HepG2 (cell line): ENCODE results near the gene ZC3H8. TPM values are rescaled to one million over a fixed set of nuclear protein-coding genes. Genes with fewer than 3 reads are reported as not detected.

Experiments
- GATAD2A ChIP-seq: IDR thresholded peaks from 2 replicates; pipeline ENCODE4 v1.6.1; 2016
- HNF4A ChIP-seq: sonication (generic); formaldehyde crosslinking; IDR thresholded peaks from 2 replicates; pipeline ENCODE4 v1.4.0; 2020; ENCODE audit warnings: missing genetic modification reagents
- ISX ChIP-seq: sonication (generic); formaldehyde crosslinking; conservative IDR thresholded peaks from 2 replicates; pipeline ENCODE4 v1.5.0; 2020; ENCODE audit warnings: missing genetic modification reagents
- KDM6A ChIP-seq: IDR thresholded peaks from 2 replicates; pipeline ENCODE4 v1.6.1; 2016; ENCODE audit warnings: low read depth
- TCF12 ChIP-seq, 2 experiments: fragments of 450-650 bp in 1 of 2; sonication (generic) in 1 of 2; formaldehyde crosslinking in 1 of 2; IDR thresholded peaks; 2 replicates each; pipeline versions ENCODE4 v1.6.1 to v1.8.0; 2017 to 2022; ENCODE audit warnings: antibody characterized with exemption in 1 of 2, mild to moderate bottlenecking in 1 of 2, missing genetic modification reagents in 1 of 2, moderate library complexity in 1 of 2
- TMF1 ChIP-seq: sonication (generic); formaldehyde crosslinking; IDR thresholded peaks from 2 replicates; pipeline ENCODE4 v1.8.1; 2022; ENCODE audit warnings: low read depth, missing genetic modification reagents
- ZBTB38 ChIP-seq: sonication (generic); formaldehyde crosslinking; IDR thresholded peaks from 2 replicates; pipeline ENCODE4 v1.5.1; 2020; ENCODE audit warnings: mild to moderate bottlenecking, missing genetic modification reagents
- ZNF180 ChIP-seq: sonication (generic); formaldehyde crosslinking; IDR thresholded peaks from 2 replicates; pipeline ENCODE4 v1.4.0; 2020; ENCODE audit warnings: low read depth, missing genetic modification reagents, borderline replicate concordance
- ZNF274 ChIP-seq: sonication (generic); formaldehyde crosslinking; IDR thresholded peaks from 2 replicates; pipeline ENCODE4 v1.5.1; 2020; ENCODE audit warnings: mild to moderate bottlenecking, missing genetic modification reagents
- ZNF317 ChIP-seq: sonication (generic); formaldehyde crosslinking; IDR thresholded peaks from 2 replicates; pipeline ENCODE4 v1.5.0; 2020; ENCODE audit warnings: mild to moderate bottlenecking, missing genetic modification reagents
- ZNF335 ChIP-seq: sonication (generic); formaldehyde crosslinking; IDR thresholded peaks from 2 replicates; pipeline ENCODE4 v1.4.0; 2020; ENCODE audit warnings: missing genetic modification reagents
- ZNF543 ChIP-seq: sonication (generic); formaldehyde crosslinking; IDR thresholded peaks from 2 replicates; pipeline ENCODE4 v1.4.0; 2020; ENCODE audit warnings: mild to moderate bottlenecking, missing genetic modification reagents
- ZNF672 ChIP-seq: sonication (generic); formaldehyde crosslinking; IDR thresholded peaks from 2 replicates; pipeline ENCODE4 v1.8.1; 2022; ENCODE audit warnings: missing genetic modification reagents
- ZNF674 ChIP-seq: sonication (generic); formaldehyde crosslinking; IDR thresholded peaks from 2 replicates; pipeline ENCODE4 v1.5.0; 2020; ENCODE audit warnings: low read depth, mild to moderate bottlenecking, missing genetic modification reagents
- ZNF7 ChIP-seq: IDR thresholded peaks from 2 replicates; pipeline ENCODE4 v1.6.1; 2016; ENCODE audit warnings: missing biosample characterization, missing genetic modification reagents
- ZNF83 ChIP-seq: sonication (generic); formaldehyde crosslinking; IDR thresholded peaks from 2 replicates; pipeline ENCODE4 v1.4.0; 2020; ENCODE audit warnings: missing genetic modification reagents, mild to moderate bottlenecking, borderline replicate concordance
- polyA plus RNA-seq, 8 experiments: library from polyadenylated mRNA; depleted of rRNA in 3 of 8; stranded (reverse) in 7 of 8; unstranded in 1 of 8; fragments of >200 nt; fragmentation: Illumina TruSeq in 4 of 8; extraction: Trizol in 4 of 8; gene quantifications; 2 replicates each; pipeline versions ENCODE4 v1.2.1 to v1.2.3, GENCODE V29; 2011 to 2016; ENCODE audit warnings: low read depth in 4 of 8, missing spikeins in 1 of 8, mixed read lengths in 1 of 8; ENCODE audit not compliant: insufficient read depth in 1 of 8
- total RNA-seq, 5 experiments: library from RNA; depleted of rRNA; stranded (reverse); fragments of >200 nt; fragmentation: Illumina TruSeq; extraction: Trizol; gene quantifications; 2 replicates each; pipeline ENCODE4 v1.2.3, GENCODE V29; 2016; ENCODE audit warnings: low read depth in 1 of 5
- TF ChIP-seq, protein P1 (sequence below): IDR thresholded peaks from 2 replicates; pipeline ENCODE4 v1.6.1; 2016; ENCODE audit warnings: low read depth
- TF ChIP-seq, protein P2 (sequence below): IDR thresholded peaks from 2 replicates; pipeline ENCODE4 v1.6.1; 2016; ENCODE audit warnings: missing compliant biosample characterization, missing genetic modification reagents, borderline replicate concordance
- TF ChIP-seq, protein P3 (sequence below): sonication (generic); formaldehyde crosslinking; IDR thresholded peaks from 2 replicates; pipeline ENCODE4 v1.5.0; 2020; ENCODE audit warnings: mild to moderate bottlenecking, missing genetic modification reagents
- TF ChIP-seq, protein P4 (sequence below): IDR thresholded peaks from 2 replicates; pipeline ENCODE4 v1.6.1; 2018; ENCODE audit warnings: missing genetic modification reagents
- TF ChIP-seq, protein P5 (sequence below): sonication (generic); formaldehyde crosslinking; IDR thresholded peaks from 2 replicates; pipeline ENCODE4 v1.9.0; 2021; ENCODE audit warnings: missing genetic modification reagents, borderline replicate concordance
- TF ChIP-seq, protein P6 (sequence below): sonication (generic); formaldehyde crosslinking; IDR thresholded peaks from 2 replicates; pipeline ENCODE4 v1.8.0; 2023; ENCODE audit warnings: mild to moderate bottlenecking, missing genetic modification reagents

Gene ZC3H8
- total and polyA plus RNA-seq, 2 of the 13 experiments (the other 11 are each of a cell fraction or from before 2014, with no cell fraction given), result 4.5 to 17.0 TPM

DNA sequence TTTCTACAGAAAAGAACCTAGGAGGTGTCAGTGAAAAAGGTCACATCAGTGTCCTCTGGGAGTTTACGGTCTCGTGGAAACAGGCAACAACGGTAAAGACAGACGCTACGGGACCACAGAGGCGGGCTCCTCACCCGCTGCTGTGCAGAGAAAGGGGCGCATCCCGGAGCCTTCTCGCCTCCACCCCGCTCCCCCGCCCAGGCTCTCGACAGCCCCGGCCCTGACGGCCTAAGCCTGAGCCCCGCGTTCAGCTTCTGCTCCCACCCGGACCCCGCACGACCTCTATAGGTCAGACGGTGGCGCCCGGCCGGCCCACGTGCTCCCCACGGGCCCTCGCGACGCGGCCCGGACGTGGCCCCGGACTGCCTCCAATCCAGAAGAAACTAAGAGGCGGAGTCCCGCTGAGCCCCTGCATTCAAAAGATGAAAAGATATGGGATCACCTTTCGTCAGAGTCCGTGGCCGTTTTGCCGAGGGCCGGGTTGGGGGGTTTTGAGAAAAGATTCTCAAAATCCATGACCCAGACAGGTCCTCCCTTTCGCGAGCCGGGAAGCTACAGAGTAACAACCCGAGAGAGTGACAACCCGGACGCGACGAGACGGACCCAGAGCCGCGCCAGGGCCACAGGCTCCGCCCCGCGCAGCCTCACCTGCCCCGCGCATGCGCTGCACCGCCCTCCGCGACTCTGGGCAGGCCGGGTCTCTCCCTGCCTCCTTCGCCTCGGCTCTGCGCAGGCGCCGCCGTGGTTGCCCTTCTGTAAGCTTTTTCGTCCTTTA, at the start of gene ZC3H8 (continued):
- TF ChIP-seq, protein P1, sequence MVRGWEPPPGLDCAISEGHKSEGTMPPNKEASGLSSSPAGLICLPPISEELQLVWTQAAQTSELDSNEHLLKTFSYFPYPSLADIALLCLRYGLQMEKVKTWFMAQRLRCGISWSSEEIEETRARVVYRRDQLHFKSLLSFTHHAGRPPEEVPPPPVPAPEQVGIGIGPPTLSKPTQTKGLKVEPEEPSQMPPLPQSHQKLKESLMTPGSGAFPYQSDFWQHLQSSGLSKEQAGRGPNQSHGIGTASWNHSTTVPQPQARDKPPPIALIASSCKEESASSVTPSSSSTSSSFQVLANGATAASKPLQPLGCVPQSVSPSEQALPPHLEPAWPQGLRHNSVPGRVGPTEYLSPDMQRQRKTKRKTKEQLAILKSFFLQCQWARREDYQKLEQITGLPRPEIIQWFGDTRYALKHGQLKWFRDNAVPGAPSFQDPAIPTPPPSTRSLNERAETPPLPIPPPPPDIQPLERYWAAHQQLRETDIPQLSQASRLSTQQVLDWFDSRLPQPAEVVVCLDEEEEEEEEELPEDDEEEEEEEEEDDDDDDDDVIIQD (CRISPR knock-in tag), result peak; percentile 16; the same call in 1 of the 2 replicates
- TF ChIP-seq ZNF674 (CRISPR knock-in tag), result peak; percentile 62; the same call in 1 of the 2 replicates
- no peak for TF ChIP-seq KDM6A (CRISPR knock-in tag)
- TF ChIP-seq, protein P2, sequence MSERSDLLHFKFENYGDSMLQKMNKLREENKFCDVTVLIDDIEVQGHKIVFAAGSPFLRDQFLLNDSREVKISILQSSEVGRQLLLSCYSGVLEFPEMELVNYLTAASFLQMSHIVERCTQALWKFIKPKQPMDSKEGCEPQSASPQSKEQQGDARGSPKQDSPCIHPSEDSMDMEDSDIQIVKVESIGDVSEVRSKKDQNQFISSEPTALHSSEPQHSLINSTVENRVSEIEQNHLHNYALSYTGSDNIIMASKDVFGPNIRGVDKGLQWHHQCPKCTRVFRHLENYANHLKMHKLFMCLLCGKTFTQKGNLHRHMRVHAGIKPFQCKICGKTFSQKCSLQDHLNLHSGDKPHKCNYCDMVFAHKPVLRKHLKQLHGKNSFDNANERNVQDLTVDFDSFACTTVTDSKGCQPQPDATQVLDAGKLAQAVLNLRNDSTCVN (CRISPR knock-in tag), result peak; percentile 78
- TF ChIP-seq, protein P3, sequence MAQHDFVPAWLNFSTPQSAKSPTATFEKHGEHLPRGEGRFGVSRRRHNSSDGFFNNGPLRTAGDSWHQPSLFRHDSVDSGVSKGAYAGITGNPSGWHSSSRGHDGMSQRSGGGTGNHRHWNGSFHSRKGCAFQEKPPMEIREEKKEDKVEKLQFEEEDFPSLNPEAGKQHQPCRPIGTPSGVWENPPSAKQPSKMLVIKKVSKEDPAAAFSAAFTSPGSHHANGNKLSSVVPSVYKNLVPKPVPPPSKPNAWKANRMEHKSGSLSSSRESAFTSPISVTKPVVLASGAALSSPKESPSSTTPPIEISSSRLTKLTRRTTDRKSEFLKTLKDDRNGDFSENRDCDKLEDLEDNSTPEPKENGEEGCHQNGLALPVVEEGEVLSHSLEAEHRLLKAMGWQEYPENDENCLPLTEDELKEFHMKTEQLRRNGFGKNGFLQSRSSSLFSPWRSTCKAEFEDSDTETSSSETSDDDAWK, result no peak
- TF ChIP-seq, protein P4, sequence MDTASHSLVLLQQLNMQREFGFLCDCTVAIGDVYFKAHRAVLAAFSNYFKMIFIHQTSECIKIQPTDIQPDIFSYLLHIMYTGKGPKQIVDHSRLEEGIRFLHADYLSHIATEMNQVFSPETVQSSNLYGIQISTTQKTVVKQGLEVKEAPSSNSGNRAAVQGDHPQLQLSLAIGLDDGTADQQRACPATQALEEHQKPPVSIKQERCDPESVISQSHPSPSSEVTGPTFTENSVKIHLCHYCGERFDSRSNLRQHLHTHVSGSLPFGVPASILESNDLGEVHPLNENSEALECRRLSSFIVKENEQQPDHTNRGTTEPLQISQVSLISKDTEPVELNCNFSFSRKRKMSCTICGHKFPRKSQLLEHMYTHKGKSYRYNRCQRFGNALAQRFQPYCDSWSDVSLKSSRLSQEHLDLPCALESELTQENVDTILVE (CRISPR knock-in tag), result peak; percentile 63; the same call in 1 of the 2 replicates
- TF ChIP-seq ISX (CRISPR knock-in tag), result 0 out of 2 replicates have a peak, but pooled peaks have one; percentile 47
- TF ChIP-seq TCF12 (IDR thresholded peaks at IDR 0.05), result no peak
- TF ChIP-seq TCF12 (CRISPR knock-in tag; IDR thresholded peaks at IDR 0.05), result 0 out of 2 replicates have a peak, but pooled peaks have one; percentile 68
- TF ChIP-seq, protein P5, sequence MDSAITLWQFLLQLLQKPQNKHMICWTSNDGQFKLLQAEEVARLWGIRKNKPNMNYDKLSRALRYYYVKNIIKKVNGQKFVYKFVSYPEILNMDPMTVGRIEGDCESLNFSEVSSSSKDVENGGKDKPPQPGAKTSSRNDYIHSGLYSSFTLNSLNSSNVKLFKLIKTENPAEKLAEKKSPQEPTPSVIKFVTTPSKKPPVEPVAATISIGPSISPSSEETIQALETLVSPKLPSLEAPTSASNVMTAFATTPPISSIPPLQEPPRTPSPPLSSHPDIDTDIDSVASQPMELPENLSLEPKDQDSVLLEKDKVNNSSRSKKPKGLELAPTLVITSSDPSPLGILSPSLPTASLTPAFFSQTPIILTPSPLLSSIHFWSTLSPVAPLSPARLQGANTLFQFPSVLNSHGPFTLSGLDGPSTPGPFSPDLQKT (CRISPR knock-in tag), result peak; percentile 77; the same call in 1 of the 2 replicates
- no peak for TF ChIP-seq ZNF180
- peak; percentile 79 for TF ChIP-seq GATAD2A (CRISPR knock-in tag)
- TF ChIP-seq ZNF335 (CRISPR knock-in tag), result no peak
- peak; percentile 88 for TF ChIP-seq ZBTB38 (CRISPR knock-in tag)
- TF ChIP-seq ZNF672 (CRISPR knock-in tag), result no peak
- TF ChIP-seq HNF4A (CRISPR knock-in tag), result peak; percentile 26; the same call in 1 of the 2 replicates
- TF ChIP-seq, protein P6, sequence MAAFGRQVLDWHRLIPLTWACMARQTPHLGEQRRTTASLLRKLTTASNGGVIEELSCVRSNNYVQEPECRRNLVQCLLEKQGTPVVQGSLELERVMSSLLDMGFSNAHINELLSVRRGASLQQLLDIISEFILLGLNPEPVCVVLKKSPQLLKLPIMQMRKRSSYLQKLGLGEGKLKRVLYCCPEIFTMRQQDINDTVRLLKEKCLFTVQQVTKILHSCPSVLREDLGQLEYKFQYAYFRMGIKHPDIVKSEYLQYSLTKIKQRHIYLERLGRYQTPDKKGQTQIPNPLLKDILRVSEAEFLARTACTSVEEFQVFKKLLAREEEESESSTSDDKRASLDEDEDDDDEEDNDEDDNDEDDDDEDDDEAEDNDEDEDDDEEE (CRISPR knock-in tag), result peak; percentile 97
- peak; percentile 89 for TF ChIP-seq ZNF317
- TF ChIP-seq ZNF83, result peak; percentile 88; the same call in 1 of the 2 replicates
- no peak for TF ChIP-seq ZNF7 (CRISPR knock-in tag)
- no peak for TF ChIP-seq TMF1 (CRISPR knock-in tag)
- TF ChIP-seq ZNF274 (CRISPR knock-in tag), result peak; percentile 98
- TF ChIP-seq ZNF543 (CRISPR knock-in tag), result peak; percentile 74; the same call in 1 of the 2 replicates
